ENCODE measurements around the gene USP3.

The USP3 gene

DNA sequence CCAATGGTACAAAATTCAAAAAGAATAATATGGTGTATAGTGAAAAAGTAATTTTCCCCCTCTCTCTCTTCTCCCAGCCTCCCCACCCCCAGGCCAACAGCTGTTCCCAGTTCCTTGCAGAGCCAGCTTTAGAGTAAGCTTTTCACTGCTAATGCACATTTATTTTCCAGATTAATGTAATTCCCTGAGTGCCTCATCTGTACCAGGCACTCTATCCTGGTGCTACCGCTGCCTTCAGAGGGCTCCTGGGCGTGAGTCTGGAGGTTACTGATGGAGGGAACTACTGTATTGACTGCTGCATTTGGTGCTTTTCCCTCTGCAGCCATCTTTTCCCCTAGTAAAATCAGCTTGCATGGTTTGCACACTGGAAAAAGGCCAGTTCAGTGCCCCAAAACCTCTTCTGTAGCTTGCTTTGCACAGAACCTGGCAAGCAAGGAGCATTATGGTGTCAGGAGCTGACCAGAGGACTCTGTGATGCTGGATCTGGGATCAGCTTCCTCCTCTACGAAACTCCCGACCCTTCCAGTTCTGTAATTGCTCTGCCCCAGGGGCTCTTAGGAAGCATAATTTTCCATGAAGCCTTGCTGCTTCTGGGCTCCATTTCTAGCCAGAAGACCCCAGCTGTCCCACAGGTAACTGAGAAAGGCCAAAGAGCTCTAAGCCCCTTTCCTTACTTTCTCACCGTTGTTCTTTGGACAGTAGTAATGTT is 8.5 kb upstream of the USP3 start:
- no peak for DNase-seq

DNA sequence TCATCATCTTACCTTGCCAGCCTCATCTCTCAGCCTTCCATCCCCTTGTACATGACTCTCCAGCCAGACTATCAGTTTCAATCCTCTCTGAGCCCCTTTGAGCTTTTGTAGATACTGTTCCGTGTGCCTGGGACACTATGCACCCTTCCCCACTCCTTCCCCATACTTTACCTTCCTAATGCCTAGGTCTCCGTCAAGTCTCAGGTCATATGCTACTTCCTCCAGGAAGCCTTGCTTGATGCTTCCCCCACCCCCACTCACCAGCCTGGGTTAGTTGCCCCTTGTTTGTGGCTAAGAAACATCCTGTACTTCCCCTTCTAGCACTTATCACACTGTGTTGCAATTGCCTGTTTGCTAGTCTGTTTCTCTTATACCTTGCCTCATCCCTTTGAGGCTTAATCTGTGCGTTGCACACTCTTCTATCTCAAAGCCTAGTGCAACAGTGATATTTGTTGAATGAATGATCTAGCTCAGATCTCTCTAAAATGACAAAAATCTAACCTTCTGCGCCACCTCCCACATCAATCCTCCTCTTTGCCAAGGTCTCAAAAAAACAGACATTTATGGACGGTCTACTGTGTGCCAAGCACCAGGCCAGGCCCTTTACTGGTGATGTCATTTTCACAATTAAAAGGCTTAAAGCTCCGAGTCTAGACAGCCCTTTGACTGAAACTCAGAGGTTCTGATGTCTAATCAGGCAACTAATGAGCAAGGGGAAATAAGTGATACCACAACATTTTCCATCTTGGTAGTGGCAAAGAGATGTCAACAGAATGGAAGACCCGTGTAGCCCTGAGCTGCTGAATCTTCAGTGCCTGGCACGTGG is 6.5 kb upstream of the USP3 start:
- DNase-seq, result no peak

DNA sequence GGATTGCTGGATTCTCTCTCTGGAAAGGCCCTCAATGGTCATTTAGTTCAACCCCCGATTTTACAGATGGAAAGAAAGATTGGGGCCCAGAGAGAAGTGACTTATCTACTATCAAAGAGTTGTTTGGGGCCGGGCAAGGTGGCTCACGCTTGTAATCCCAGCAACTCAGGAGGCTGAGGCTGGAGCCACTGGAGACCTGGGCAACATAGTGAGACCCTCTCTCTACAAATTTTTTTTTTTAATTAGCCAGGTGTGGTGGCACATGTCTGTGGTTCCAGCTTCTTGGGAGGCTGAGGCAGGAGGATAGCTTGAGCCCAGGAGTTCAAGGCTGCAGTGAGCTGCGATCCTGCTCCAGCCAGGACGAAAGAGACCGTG is 5.2 kb upstream of the USP3 start:
- no peak for DNase-seq

DNA sequence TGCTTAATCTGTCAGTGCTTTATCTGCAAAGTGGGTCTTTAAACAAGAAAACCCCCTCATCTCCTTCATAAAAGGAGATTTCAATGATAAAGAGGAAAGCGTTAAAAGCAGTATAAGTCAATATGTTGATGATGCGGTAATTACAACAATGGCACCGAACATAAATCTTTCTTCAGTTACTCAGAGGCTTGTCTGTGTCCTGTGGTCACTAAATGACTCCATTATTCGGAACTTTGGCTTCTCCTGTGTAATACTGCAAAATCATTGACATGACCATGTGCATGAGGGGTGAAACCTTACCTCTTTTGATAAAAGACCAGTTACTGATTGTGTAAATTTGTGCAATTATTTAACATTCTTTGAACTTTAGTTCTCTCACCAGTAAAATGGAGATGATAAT is 4.8 kb upstream of the USP3 start:
- no peak for DNase-seq

DNA sequence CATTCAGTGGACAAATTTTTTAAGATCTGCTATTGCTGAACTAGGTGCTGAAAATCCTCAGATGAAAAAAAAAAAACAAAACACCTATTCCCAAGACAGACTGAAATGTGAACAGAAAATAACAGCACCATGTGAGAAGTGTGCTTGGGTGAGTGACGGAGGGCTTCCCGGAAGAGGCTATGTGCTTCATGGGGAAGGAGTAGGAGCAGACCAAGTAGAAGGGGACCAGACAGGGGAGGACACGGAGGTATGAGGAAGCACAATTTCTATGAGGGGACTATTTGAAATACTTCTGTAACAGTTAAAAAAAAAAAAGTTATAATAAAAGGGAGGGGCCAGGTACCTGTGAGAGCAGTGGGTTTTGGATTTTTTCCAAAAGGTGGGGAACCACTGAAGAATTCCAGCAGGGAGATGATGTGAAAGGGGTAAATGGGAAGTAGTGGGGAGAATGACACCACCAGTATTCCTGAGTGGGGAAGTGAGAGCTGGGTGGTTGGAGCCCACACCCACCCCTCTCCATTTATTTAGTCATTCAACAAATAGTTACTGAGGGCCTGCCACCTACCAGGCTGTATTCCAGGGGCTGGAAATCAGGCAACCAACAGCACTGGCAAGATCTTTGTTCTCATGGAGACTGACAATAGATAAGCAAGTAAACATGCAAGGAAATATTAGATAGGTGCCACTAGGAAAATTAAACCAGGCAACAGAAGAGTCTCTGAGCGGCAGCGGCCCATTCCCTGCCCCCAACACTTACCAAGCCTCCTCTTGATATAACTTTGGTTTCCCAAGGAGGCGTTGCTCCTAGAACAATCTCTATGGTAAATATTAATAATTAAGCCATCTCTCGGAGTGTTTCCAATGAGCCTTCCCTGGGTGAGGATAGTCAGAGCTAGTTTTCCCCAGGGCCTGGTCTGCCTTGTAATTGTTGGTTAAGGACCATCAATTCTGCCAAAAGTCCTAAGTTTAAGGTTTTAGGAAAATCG is 3.8 kb upstream of the USP3 start:
- DNase-seq, result peak; percentile 27

DNA sequence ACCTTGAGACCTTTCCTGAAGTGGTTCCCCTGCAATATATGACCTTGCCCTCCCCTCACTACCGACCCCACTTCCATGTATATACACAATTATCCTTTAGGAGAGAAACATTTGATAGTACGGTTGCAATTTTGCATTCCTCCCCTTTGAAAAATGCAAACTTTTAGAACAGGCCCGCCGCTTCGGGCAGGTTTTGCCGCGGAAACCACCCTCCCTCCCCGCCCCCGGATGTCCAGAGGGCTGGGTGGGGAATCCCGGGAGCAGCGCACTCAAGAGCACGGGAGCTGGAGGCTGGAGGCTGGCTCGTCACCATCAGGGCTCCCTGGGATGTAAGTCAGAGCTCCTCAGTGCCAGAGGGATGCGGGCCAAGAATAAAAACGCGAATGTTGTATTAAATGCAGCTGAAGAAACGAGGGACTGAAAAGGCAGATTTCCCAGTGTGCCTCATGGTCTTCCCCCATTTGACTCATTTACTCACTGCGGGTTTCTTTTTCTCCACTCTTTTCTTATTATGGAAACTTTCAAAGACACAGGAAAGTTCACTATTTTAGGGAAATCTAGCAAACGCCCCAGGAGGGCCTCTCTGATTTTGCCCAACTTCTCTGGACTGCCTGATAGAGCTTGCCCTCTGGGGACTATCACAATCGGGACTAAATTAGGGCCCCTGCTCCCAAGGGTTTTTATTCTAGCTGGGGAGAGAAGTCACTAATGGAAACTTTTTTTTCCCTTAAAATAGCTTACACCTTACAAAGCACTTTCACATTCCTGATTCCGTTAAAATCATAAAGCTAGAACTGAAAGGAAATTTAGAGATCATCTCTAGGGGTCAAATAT is 2.9 kb upstream of the USP3 start:
- DNase-seq, result peak; percentile 58

DNA sequence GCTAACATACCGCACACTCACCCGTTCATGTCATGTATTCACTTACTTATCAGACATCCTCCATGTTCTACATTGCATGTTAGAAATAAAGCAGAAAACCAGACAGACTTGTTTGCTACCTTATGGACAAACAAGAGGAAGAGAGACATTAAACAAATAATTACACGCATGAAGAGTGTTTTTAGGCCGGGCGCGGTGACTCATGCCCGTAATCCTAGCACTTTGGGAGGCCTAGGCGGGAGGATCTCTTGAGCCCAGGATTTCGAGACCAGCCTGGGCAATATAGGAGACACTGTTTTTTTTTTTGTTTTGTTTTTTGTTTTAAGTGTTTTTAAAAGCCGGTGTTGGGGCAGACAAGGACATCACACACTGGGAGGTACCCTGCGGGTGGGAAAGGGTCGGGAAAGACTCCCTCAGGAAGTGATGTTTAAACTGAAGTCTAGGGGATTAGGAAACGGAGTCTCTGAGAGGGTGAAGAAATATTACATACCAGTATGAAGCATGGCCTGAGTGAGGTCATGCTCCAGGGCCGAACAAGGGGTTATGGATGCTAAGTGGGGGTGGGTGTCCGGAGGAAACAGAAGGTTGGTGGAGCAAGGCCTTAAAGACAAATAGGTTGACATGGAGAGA is 2.1 kb upstream of the USP3 start:
- DNase-seq, result no peak

DNA sequence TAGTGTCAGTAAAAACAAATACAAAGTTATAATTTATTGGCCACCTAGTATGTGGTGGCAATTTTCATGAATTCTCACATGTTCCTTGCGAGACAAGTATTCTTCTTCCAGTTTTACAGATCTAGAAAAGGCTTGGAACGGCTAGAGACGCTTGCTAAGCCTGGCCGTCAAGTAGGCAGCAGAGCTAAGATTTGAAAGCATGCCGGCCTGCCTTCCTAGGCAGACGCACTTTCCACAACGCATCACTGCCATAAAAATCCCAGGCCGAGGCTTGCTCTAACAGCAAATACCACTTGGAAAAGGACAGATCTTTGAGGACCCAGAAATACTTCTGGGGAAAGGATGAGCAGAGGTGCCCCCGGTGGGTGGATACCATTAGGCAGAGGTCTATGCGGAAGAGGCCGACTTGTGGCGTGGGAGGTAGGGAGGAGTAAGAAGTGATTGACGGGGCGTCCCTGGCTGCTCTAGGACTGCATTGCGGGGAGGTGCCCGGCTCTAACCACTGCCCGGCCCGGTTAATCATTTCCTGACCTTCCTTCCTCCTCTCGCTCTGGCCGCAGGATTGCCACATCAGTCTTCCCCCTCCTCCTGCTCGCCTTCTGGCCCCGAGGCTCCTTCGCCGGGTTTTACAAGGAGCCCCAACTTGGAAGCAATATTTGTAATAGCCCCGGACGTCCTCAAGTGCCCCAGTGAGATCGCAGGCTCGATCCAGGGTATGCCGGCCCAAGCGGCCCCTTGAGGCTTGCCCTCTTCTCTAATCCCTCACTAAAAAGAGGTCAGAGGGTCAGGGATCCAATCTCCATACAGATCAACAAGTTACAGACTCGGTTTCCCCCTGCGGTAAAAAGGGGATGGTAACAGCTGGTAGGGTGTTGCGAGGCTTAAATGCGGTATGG is 1.3 kb upstream of the USP3 start:
- DNase-seq, result peak; percentile 74

DNA sequence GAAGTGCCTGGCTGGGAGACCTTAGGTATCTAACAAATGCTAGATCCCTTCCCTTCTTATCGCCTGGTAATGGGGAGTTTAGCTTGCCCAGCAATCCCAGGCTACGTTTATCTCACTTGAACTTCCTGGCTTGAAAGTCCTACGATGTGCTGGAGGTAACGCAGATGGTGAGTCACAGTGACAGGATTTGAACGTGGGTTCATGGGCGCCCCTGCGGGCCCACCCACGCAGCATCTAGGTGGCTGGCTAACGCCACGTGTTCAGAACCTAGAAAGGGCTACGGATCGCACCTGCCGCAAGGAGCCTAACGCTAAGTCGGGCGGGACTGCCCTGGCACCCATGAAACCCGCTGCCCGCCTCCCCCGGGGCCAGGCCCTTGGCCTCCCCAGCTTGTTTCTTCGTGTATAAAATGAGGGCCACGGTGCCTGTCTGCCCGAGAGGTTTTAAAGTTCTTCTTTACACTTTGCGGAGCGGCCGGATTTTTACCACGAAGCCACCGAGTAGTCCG is 600 bp upstream of the USP3 start:
- peak; percentile 87 for DNase-seq

DNA sequence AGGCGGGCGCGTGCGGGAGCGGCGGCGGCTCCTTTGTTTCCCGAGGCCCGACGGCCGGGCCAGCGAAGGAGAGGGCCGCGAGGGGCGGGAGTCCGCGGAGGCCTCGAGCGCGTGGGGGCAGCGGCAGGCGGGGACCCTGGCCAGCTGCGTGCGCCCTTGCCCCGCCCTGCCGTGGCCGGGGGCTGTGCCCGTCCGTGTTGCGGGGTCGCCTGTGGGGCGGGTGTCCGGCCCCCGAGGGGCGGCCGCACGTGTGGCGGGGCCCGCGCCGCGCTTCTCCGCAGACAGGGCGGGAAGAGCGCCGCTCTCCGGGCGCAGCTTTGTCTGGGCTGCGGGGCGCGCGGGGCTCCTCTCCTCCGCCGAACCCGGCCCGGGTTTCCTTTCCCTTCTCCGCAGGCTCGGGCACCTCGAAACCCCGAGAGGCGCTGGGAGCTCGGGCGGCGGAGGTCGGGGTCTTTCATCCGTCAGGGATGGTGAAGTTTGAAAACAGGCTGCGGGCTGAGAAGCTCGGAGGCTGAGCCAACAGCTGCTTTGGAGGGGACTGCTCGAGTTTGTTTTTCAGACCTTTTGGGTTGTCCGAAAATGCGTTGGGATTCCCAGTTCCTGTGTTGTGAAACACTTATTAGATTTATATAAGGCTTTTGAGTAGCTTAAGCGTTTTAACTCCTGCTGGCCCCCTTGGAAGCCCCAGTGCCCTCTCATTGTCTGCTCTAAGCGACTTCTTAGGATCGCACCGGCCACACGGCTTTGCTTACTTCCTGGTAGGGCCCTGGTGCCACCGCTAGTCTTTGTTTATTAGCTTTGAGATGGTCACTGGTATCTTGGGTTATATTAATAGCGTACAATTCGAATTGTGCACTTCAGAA is 817 bp downstream of the USP3 start:
- DNase-seq, result peak; percentile 88

DNA sequence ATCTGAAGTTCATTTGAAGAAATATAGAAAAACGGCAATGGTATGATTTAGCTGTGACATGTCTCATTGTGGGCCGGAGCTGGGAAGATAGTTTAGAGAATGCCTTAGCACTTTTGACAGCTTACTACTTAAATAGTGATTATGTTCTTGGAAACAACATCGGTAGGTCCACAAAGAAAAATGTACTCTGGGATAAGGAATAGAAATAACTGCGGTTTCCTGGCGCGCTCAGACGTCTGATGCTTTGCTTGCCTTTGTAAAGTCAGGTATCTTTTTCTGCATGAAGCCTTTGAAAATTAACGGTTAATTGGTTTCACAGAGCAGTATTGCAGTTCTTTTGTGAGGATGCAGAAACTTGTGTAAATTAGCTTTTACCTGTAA is 1.4 kb downstream of the USP3 start:
- DNase-seq, result no peak

DNA sequence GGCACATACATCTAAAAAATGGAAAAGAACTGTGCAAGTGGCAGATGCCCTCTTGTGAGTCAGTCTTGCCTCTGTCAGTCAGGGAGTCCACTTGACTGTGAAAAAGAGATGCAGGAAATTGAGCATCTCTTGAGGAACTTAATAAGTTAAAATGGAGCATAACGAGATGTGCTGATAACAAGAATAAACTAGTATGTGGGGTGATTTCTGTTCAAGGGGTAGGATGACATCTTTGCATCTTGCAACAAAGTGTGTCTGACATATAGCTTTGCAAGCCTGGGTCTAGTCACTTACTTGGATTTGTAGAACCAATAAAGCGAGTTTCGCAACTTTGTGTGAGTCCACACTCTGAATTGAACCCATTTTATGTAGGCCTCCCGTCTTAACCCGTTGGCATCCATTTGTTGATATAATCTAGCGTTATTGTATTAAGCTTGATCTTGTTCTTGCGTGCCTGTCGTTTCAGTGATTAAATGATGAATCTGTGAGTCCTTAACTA is 2.2 kb downstream of the USP3 start:
- DNase-seq, result no peak

DNA sequence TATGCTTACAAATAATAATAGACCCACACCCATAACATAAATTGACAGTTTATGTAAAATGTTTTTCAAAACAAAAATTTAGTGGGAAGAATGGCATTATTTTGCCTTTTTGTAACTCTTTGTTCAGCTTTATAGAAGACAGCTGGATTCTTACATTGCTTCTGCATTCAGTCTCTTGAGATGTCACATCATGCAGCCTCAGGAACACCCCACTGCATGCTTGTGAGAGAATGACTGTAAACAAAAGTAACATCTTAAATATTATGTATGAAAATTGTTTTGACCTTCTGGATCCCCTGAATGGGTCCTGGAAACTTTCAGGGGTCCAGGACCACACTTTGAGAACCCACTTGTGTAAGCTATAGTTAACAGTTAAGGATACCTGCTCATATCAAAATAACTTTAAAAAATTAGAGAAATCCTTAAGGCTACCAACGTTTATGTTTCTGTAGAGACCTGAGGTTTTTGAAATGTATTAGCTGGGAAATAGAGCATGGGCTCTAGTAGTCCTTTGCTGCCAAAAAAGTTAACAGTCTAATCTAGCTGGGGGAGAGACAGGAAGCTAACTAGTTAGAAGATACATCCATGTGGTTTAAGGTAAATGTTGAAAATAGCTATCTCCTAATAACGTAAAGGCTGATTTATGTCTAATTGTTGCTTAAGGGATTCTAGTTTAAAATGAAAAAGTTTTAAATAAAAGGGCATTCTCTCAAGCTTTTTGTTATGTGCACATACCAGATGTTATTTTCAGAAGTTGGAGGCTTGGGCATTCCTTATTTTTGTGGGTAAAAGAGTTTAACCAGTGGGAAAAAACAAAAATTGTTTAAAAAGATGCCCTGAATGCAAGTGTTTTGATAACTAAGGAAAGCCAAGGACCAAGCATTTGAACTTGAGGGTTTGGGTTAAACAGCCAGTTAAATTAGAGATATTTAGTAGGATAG is 3.8 kb downstream of the USP3 start:
- no peak for DNase-seq

DNA sequence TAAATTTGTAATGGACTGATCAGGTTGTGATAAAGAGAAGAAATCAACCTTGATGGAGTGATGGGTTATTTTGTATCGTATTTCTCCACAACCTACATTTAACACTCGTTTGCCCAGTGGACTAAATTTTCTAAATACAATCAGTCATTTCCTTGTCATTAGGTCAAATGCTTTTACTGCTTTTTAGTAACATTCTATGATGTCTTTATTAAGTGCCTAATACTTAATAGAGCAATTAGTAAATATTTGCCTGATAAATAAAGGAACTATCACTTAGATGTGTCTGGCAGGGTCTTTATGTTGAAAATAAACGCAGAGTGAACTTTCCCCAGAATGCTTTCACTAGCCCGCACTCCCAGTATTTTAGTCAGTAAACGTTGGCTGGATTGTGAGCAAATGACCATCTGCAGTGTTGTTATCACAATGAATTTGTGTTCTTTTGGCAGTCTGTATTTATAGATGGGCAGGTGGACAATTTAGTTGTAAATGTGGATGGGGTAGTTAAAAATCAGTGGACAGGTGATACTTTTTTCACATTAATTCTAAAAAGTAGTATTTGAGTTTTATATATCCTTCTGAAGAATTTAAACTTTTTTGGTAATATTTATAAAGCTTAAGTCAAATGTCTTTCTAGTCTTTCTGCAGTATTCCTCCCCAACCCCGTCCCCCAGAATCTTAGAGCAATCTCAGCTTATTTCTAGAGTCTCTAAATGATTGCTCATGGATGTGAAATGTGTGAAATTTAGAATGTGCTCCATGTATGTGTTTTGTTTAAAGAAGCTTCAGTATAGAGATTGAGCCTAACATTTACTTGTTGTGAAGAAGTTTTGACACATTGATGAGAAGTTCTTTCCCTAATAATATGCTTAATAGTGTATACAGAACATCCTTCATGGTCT is 4.9 kb downstream of the USP3 start:
- no peak for DNase-seq

DNA sequence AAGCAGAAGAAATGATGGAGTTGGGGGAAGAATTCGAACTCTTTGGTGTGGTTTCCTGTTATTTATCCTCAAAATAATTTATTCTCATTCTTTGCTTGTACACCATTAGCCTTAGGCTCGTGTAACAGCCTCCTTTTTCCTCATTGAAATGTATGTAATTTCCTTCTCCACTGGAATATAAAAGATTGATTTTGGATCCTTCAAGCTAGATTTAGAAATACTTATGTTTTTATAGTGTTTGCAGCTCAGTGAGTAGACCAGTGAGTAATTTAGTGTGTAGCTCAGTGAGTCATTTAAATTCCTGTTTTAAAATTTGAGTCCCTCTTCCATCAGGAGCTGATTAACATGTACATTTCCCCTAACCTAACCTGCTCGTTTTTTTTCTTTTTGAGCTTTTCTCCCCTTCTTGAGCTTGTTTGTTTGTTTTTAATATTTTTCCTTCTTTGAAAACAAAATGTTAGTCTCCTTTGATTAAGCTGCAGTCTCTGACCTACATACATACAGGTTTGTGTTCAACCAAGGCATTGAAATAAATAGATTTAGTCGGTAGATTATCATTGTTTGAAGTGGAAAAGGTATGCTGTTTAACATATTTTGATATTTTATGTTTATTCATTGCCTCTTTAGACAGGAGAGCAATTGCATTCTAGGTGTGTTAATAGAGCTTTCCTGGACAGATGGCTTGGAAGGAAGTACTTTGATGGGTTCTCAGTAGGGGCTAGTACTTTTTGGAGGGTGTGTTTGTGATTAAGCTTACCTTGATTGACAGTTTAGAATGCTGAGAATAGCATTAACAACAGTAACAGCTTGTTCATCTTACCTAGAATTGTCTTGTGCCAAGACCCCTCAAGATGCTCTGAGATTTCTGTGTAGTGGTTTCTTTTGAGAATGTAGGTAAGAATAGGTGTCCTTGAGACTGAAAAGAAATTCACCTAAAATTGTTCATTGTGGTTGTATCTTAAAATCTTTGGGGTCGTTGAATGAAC is 5.9 kb downstream of the USP3 start:
- DNase-seq, result no peak

Data from right kidney (tissue), 1 donor.